Stimulated activated CD8-positive, alpha-beta memory T cell treated with anti-CD3 and anti-CD28 coated beads, Interleukin-4, amount 100 ng/mL, for 1 hour (primary cell): Measurements from ENCODE around the gene GRB14.
"Not testable (repeated sequence)": the region's sequence is repeated elsewhere in the genome, so short reads cannot be mapped to it uniquely, and the experiment has no call there.

Experiments
- DNase-seq, 2 donors: peaks; one replicate each; pipeline ENCODE4 v3.0.0-alpha.2; 2020; ENCODE audit warnings: low read depth in 2 of 2, low spot score in 1 of 2

The GRB14 gene

DNA sequence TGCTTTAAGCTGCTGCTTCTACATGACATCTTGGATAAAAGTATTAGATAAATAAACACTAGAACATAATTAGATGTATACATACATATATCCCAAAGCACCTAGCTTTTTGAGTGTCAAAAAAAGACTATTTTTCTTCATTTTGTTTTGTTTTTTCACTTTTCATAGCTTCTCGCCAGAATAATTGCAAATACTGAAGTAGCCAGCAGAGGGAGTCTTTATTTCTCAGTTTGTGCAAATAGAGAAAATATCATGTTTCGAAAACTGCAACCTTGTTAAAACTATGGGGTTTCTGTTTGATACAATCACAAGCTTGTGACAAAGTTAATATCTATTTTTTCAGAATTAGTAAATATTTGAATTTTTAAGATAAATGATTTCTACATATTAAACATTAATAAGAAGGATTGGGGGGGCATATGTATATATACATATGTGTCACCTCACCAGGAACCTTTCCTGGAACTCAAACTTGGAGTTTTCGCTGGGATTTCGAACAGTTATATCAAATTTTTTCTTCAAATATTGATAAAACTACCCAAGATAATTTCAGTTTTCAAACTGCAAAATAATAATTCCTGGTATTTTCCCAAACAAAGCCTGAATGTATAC is 61.0 kb downstream of the GRB14 start:
- no peak for DNase-seq

DNA sequence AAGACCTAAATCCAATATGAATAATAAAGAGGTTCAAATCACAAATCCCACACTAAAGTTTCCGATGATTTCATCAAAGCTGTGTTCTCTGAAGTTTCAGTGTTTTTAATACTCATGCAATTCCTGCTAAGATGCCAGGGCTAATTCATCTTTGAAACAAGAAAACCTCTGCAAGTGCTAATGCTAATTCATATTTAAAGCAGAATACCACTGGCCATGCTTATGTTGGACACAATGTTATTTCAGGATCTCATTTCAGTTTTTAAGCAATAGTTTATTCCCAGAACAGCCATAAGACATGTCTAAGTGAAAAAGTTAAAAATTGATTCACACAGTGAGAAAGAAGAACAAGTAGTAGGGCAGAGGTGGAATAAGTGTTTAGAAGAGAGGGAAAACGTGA is 62.8 kb downstream of the GRB14 start:
- no peak for DNase-seq

DNA sequence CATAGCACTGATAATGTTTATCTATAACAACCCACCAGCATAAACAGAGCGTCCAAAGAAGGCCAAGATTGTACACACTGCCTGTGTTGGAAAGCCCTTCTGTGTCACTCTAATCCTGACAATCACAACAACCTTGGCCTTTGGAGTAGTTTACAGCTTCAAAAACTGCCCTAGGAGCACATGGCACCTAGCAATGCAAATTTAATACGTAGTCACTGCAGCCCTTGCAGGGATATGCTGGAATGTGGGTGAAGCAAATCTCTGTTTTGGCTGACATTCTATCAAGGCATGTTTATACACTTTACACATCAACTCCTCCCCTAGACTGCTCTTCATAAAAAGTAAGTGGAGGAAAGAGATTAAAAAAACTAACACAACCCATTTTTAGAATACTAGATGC is 66.8 kb downstream of the GRB14 start:
- no peak for DNase-seq

DNA sequence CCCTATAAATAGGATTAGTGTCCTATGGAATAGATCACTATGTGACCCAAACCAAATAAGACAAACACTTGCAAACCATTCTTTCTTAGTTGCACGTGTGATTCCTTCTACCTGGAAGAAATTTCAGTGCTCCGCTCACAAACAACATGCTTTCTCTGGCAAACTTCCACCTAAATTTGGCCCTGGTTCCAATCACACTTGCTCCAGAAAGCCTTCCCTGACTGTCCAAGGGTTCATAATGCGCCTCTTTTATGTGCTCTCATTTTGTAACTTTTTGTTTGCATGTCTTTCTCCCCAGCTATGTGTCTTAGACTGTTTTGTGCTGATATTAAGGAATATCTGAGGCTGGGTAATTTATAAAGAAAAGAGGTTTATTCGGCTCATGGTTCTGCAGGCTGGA is 69.8 kb downstream of the GRB14 start:
- no peak for DNase-seq

DNA sequence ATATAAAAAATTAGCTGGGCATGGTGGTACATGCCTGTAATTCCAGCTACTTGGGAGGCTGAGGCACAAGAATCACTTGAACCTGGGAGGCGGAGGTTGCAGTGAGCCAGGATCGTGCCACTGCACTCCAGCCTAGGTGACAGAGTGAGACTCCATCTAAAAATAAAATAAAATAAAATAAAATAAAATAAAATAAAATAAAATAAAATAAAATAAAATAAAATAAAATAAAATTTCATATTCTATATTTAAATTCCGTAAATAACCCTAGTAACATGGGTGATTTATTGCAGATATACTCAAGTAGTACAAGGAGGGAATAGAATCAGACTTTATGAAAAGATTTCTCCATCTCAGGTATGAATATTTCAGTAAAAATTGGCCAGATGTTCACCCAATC is 71.6 kb downstream of the GRB14 start:
- DNase-seq, result not testable (repeated sequence)

DNA sequence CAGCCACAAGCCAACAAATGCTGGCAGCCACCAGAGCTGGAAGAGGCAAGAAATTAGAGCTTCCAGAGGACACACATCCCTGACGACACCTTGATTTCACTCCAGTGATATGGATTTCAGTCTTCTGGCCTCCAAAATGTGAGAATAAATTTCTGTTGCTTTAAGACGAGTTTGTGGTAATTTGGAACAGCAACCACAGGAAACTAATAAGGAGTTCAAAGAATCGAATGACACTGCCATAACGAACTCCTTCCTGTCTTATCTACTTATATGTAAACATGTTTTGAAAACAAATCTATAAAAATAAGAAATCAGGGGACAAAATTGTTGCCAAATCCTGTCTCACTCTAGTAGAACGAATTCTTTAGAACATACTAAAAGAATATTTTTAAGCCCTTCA is 75.8 kb downstream of the GRB14 start:
- DNase-seq, result no peak

DNA sequence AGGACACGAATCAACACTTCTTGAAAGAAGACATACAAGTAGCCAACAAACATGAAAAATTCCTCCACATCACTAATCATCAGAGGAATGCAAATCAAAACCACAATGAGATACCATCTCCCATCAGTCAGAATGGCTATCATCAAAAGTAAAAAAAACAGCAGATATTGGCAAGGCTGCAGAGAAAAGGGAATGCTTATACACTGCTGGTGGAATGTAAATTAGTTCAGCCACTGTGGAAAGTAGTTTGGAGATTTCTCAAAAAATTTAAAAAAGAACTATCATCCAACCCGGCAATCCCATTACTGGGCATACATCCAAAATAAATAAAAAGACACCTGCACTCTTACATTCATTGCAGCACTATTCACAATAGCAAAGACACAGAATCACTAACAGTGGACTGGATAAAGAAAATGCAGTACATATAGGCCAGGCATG is 78.7 kb downstream of the GRB14 start:
- no peak for DNase-seq

DNA sequence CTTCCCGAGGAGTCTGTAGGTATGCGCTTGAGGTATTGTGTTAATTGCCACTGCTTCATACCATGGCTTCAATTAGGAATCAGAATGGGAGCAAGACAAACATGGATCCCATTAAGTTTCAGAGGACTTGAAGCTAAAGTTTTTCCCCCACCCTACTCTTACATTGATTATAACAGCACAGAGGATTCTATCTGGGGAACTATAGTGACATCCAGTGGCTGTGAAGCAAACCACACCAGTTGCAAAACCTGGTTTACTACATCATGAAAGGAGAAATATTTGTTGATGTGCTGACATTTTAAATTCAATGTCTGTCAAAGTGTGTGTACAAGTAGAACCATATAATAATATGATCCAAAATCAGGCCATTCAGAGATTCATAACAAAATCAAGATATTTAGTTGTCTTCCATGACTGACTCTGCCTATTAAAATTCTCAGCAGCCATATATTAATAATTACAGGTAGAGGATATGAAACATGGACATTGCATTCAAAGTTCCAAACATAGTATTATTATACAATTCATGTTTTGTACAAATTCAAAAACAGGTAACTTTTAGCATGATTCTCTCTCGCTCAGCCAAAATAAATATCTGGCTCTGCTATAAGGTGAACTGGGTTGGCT is 82.9 kb downstream of the GRB14 start:
- no peak for DNase-seq

DNA sequence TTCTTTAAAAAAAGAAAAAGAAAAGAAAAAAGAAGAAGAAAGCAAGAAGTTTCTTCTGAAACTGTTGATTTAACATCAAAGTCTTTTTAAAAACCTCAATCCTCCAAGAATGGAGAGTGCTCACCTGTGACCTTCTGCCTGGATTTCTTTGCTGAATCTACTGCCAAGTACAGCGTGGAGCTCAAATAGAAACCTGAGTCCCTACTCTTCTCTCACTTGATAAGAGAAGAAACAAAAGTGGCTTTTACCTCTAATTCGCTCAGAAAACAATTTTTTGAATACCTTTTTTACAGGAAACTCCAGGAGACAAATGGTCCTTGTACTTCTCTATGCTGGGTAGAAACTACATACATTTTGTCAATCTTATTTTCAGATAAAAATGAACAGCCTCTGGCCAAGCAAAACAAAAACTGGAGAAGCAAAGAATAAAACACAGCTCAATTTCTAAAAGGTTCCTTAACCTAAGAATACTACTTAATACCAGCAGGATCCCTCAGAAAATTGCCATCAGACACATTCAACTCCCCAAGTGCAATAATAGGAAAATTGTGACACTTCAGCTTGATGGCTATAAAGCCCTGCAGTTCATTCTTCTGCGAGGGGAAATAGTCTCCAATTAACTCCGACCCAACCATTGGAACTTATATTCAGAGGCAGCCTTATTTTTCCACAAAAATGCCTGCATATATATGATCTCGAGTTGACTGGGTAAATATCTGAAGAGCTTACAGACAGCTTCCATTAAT is 85.8 kb downstream of the GRB14 start:
- DNase-seq, result no peak

DNA sequence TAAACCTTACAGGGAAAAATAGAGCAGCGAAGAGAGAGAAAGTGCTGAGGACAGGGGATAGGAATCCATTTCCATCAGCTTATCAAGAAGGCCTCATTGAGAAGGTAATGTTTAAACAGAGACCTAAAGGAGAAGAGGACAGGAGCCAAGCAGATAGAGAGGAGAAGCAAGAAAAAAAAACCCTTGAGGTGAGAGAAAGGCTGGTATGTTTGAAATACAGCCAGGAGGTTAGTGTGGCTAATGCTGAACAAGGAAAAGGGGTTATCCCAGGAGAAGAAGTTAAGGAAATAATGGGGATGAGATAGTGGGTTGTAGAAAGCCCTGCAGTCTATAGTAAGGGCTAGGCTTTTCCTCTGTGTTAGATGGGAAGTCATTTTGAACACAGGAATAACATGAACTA is 90.8 kb downstream of the GRB14 start:
- DNase-seq, result no peak

DNA sequence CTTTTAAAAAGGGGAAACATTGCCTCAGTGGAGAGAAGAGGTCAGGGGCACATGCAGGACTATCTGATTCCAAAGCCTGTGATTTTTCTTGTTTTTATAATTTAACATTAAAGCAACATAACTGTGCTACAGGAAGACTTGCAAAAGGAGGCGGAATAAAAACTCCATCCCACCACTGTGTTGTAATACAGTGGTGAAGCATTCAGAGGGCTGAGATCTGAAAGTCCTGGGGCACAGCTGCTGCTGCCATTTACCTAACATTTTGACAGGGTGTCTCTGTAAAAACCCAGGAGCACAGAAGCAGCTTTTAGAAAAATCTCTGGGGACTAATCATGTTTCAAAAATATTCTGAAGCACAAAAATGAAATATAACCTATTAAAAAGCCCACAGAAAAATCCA is 97.6 kb downstream of the GRB14 start:
- no peak for DNase-seq

DNA sequence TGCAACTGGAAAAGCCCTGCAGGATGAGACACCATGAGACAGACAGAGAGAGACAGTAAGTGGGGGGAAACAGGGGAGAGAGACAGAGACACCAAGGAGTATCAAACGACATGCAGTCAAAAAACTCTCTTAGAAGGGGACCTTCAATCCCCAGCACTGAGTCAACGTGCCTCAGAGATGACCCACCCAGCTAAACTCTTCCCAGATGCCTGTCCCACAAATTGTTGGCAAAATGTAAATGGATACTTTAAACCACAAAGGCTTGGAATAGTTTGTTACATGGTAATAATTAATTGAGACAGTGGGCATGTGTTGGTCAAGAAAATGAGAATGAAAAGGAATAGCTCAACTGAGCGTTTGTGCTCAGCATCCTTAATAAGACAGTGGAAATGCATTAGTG is 98.3 kb downstream of the GRB14 start:
- DNase-seq, result no peak

DNA sequence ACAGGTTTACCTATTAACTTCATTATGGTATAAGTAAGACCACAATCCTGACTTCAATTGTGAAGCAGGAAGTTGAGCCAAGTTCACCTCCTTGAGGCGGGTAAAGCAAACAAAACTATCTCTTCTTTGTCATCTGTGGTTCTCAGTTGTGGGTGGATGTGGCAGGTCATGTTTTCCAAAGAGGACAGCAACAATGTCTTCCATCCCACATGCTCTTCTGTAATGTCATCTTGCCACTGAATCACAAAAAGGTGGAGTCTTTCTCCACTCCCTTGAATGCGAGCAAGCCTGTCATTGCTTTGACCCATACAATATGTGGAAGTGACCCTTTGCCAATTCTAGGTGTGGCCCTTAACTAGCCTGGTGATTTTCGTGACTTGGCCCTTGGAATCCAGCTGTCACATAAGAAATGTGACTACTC is 98.7 kb downstream of the GRB14 start:
- DNase-seq, result no peak

DNA sequence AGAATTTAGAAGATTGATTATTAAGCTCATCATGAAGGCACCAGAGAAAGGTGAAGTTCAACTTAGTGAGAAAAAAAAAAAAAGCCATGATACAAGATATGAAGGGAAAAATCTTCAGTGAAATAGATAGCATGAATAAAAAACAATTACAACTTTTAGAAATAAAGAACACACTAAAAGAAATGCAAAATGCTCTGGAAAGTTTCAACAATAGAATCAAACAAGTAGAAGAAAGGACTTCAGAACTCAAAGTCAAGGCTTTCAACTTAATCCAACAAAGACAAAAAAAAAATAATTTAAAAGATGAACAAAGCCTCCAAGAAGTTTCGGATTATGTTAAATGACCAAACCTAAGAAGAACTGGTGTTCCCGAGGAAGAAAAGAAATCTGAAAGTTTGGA is 105.5 kb downstream of the GRB14 start:
- no peak for DNase-seq

DNA sequence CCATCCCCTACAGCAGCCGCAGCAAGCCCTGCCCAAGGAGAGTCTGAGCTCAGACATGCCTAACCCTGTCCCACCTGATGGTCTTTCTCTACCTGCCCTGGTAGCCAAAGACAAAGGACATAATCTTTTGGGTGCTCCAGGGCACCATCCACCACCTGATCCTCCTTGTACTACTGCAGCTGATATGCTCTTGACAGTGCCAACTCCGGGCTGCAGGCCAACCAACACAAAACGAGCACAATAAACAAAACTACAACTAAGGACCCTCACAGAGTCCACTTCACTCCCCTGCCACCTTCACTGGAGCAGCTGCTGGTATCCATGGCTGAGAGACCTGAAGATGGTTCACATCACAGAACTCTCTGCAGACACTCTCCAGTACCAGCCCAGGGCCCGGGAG is 106.3 kb downstream of the GRB14 start:
- no peak for DNase-seq

DNA sequence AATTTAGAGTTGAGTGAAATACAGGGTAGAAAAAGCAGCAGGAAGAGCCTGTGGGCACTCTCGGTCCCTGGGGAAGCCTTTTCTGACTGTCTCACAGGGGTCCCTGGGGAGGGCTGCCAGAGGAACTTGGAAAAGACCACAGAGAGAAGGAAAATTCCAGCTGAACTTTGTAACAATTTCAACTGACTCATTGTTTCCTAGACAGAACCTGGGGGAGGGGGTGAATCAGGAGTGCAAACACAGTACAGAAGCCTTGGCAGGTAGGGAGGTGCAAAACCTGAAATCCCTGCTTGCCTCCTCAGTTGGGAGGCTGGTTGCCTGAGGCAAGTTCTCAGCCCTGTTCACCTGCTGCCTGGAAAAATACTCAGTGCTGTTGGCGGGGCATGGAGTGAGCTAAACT is 106.8 kb downstream of the GRB14 start:
- no peak for DNase-seq

DNA sequence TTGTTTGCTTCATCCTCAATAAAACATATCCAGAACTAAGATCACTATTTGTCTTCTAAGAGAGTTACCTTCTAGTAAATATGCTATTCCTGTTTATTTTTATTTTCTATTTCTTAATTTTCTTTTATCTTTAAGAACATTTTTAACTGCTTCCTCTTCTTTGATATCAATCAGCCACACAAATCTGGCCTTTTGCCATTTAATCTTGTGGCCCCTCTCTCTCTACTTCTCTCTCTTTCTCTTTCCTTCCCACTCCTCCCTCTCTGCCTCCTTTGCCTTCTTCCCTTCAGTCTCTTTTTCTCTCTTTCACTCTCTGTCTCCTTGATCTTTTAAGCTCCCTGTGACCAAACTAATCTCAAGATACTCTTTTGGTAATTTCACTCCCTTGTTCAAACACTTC is 108.4 kb downstream of the GRB14 start:
- no peak for DNase-seq

DNA sequence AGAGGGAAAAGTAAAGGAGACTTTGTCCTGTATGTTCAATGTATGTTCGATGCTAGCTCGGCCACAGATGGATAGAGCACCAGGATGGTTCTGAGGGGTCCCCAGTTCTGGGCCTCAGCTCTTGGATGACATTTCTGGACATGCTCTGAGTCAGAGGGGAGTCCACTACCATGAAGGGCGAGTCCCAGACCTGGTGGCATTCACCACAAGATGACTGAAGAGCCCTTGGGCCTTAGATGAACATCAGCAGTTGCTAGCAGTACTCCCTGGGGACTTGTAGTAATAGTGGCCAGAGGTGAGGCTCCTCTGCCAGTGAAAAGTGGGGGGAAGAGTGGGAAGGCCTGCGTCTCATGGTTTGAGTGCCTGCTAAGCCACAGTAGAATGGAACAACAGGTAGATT is 109.5 kb downstream of the GRB14 start:
- no peak for DNase-seq

DNA sequence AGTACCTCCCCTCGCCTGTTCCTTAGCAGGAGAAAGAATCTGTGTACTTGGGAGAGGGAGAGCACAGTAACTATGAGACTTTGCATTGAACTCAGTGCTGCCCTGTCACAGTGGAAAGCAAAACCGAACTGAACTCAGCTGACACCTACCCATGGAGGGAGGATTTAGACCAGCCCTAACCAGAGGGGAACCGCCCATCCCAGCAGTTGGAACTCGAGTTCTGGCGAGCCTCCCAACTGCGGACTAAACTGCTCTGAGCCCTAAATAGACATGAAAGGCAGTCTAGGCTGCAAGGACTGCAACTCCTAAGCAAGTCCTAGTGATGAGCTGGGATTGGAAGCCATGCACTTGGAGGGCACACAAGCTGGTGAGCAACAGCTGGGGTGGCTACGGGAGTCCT is 110.4 kb downstream of the GRB14 start:
- DNase-seq, result no peak

DNA sequence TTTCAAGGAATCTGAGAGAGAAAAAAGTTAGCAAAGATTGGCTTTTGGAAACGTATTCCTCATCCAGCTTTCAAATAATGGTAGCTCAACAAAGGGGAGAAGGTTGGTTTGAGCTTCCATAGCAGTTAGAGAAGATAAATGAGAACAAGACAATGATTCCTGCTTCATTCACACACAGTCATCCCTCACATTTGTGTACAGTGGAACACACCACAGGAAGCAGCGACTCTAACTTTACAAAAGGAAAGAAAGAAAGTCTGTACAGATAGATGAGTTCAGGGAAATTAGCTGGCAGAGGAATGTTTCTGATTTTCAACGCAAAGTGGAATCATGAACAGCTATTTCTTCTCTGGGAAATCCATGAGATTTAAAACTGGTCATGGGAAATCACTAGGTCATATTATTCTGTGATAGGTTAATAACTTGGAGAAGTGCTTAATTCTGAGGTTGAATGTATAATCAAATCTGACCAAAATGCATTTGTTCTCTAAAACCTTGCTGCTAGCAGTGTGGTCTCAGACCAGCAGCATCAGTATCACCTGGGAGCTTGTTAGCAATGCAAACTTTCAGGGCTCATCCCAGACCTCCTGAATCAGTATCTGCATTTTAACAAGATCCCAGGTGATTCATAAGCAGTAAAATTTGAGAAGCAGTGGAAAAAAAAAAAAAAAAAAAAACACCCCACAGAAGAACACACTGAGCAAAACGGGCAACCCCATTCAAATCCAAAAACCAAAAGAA is 112.0 kb downstream of the GRB14 start:
- DNase-seq, result no peak

DNA sequence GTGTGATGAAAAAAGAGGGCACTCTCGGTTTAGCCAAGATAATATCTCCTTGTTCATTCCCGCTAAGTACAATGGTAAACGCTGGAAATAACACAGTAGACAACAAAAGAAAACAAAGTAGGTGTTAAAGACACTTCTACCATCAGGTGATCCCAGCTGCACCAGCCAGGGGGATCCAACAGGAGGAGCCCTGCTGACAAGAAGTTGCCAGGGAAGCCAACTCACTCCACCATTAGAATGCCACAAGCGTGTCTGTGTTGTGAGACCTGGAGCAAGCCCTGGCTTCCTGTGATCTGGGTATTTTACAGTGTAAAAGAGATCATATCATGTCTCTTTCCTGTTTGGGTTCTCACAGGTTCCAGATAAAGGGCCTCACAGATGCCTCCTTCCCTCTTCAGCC is 117.0 kb downstream of the GRB14 start:
- no peak for DNase-seq

DNA sequence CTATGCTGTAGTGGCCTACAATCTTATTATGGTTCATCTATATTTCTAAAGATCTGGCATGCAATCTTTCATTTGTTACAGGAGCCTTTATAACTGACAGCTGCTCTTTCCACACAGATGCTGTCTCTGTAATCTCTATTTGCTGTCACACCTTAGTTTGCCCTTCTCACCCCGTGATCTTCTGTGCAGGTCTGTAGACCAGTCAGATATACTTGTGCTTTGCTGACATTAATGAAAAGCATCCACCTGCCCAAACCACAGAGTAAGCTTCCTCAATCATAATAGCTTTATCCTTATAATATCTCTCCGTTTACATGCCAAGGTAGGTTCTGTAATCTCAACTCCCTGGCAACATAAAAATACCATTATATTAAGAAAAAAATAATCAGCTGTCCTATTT is 122.4 kb downstream of the GRB14 start:
- DNase-seq, result no peak
